Lower lobe of right lung (tissue), 2 donors: ENCODE results near the gene XPNPEP3. TPM values are rescaled to one million over a fixed set of nuclear protein-coding genes. Genes with fewer than 3 reads are reported as not detected.

Experiments
- ATAC-seq, 2 donors: fragments of 200-7000 bp; cut with Tn5 transposase; one replicate each; pipeline ENCODE4 v1.9.1; 2020 to 2022; ENCODE audit warnings: mild to moderate bottlenecking in 2 of 2, moderate library complexity in 2 of 2
- DNase-seq: peaks from one replicate; pipeline ENCODE4 v3.0.0-alpha.2; 2020
- H3K27ac ChIP-seq: fragments of 200-600 bp; one replicate; pipeline ENCODE4 v1.8.0; 2022
- H3K27me3 ChIP-seq: fragments of 200-600 bp; one replicate; pipeline ENCODE4 v1.8.0; 2022; ENCODE audit warnings: low read depth
- H3K36me3 ChIP-seq: fragments of 200-600 bp; one replicate; pipeline ENCODE4 v1.8.0; 2022; ENCODE audit warnings: mild to moderate bottlenecking
- H3K4me1 ChIP-seq: fragments of 200-600 bp; one replicate; pipeline ENCODE4 v1.8.0; 2022
- H3K4me3 ChIP-seq: fragments of 200-600 bp; one replicate; pipeline ENCODE4 v1.8.0; 2022; ENCODE audit warnings: mild to moderate bottlenecking
- H3K9me3 ChIP-seq: fragments of 200-600 bp; one replicate; pipeline ENCODE4 v1.8.0; 2022
- CTCF ChIP-seq: fragments of 200-600 bp; IDR thresholded peaks from one replicate; pipeline ENCODE4 v1.8.0; 2022; ENCODE audit warnings: antibody characterized with exemption, mild to moderate bottlenecking
- intact Hi-C: fragments of 100-400 bp; cut with DNase I; formaldehyde crosslinking; loops from one replicate; pipeline ENCODE4 v1.11.0; 2022
- total RNA-seq: library from RNA; stranded (reverse); fragmentation: NEBNext Ultra II Directional; extraction: Animal tissue kit (Norgen Biotek cat#: 25700); gene quantifications from one replicate; pipeline ENCODE4 v1.2.1, GENCODE V29; 2021
- donor health status: DM: no; HTN: yes; CAD: no; lungs with severe emphysema.

Gene XPNPEP3
- total RNA-seq, 1 donor from 2014 or later: 19.1 TPM

- no peak for DNase-seq
- peaks cover 63% of the 10 kb centered on the region for H3K36me3 ChIP-seq
- ATAC-seq: no peak
- H3K4me1 ChIP-seq: peaks cover 2% of the 10 kb centered on the region
- no peak overlapping the region for H3K4me3 ChIP-seq
- H3K27ac ChIP-seq: no peak overlapping the region
- intact Hi-C loops: no loop called here
- H3K9me3 ChIP-seq: no peaks in the 10 kb centered on the region
- H3K27me3 ChIP-seq: no peaks in the 10 kb centered on the region
- TF ChIP-seq CTCF: no peak
These were observed 115.6 kb downstream of the XPNPEP3 start for GRCh38 chr22:40972587-40972986.

GRCh38 chr22:40973144-40973543, 116.2 kb downstream of the XPNPEP3 start:
- ATAC-seq: no peak
- no peak for DNase-seq
- Histone ChIP-seq H3K9me3 (no peaks in the 10 kb centered on the region), H3K4me3 (no peak overlapping the region), H3K36me3 (peaks cover 57% of the 10 kb centered on the region), H3K4me1 (no peaks in the 10 kb centered on the region), H3K27me3 (no peaks in the 10 kb centered on the region), H3K27ac (no peak overlapping the region)
- TF ChIP-seq CTCF: no peak
- intact Hi-C loops: no loop called here

GRCh38 chr22:40975366-40975765, 118.4 kb downstream of the XPNPEP3 start:
- no peaks in the 10 kb centered on the region for H3K27me3 ChIP-seq
- H3K9me3 ChIP-seq: no peaks in the 10 kb centered on the region
- H3K4me1 ChIP-seq: no peaks in the 10 kb centered on the region
- no peak overlapping the region for H3K4me3 ChIP-seq
- H3K36me3 ChIP-seq: peaks cover 35% of the 10 kb centered on the region
- DNase-seq (no peak), ATAC-seq (no peak)
- no peak for TF ChIP-seq CTCF
- intact Hi-C loops: no loop called here
- no peak overlapping the region for H3K27ac ChIP-seq

GRCh38 chr22:40976866-40977700, 120.1 kb downstream of the XPNPEP3 start:
- Histone ChIP-seq H3K9me3 (no peaks in the 10 kb centered on the region), H3K27ac (no peak overlapping the region), H3K36me3 (peaks cover 18% of the 10 kb centered on the region), H3K4me3 (no peak overlapping the region), H3K4me1 (no peaks in the 10 kb centered on the region), H3K27me3 (no peaks in the 10 kb centered on the region)
- TF ChIP-seq CTCF: no peak
- intact Hi-C loops: no loop called here
- DNase-seq (no peak), ATAC-seq (no peak)

GRCh38 chr22:40979198-40979597, 122.2 kb downstream of the XPNPEP3 start:
- Histone ChIP-seq H3K27ac (no peak overlapping the region), H3K9me3 (no peaks in the 10 kb centered on the region), H3K4me1 (no peaks in the 10 kb centered on the region), H3K27me3 (no peaks in the 10 kb centered on the region), H3K4me3 (no peak overlapping the region), H3K36me3 (no peaks in the 10 kb centered on the region)
- intact Hi-C loops: no loop called here
- no peak for ATAC-seq
- no peak for DNase-seq
- no peak for TF ChIP-seq CTCF
